Myocyte (in vitro differentiated cells): ENCODE measurements around the gene MYCBPAP. TPM values are rescaled to one million over a fixed set of nuclear protein-coding genes. Genes with fewer than 3 reads are reported as not detected.

ENCODE experiments used
- DNase-seq: peaks from one replicate; pipeline ENCODE4 v3.0.0-alpha.2; 2012; ENCODE audit warnings: low read depth
- total RNA-seq: library from RNA; depleted of rRNA; stranded (reverse); fragments of >200 nt; gene quantifications from 2 replicates; pipeline ENCODE4 v1.2.3, GENCODE V29; 2014

Gene MYCBPAP
- total RNA-seq, 1 donor from 2014 or later = 0.35 TPM

GRCh38 chr17:50535407-50535806 lies 27.2 kb downstream of the MYCBPAP start:
- DNase-seq = no peak

- no peak for DNase-seq
These were observed 28.7 kb downstream of the MYCBPAP start for GRCh38 chr17:50536683-50537646.

- no peak for DNase-seq
These were observed 29.7 kb downstream of the MYCBPAP start for GRCh38 chr17:50537721-50538548.

- DNase-seq = no peak
These were observed 30.5 kb downstream of the MYCBPAP start for GRCh38 chr17:50538549-50539410.

- peak; percentile 49 for DNase-seq
These were observed 31.7 kb downstream of the MYCBPAP start for GRCh38 chr17:50539762-50540559.

GRCh38 chr17:50540560-50541401 lies 32.5 kb downstream of the MYCBPAP start:
- no peak for DNase-seq

GRCh38 chr17:50541402-50541715 lies 33.1 kb downstream of the MYCBPAP start:
- DNase-seq = no peak

GRCh38 chr17:50541716-50542688 lies 33.8 kb downstream of the MYCBPAP start:
- peak; percentile 89 for DNase-seq

- no peak for DNase-seq
These were observed 34.8 kb downstream of the MYCBPAP start for GRCh38 chr17:50542795-50543774.

GRCh38 chr17:50544516-50544915 lies 36.3 kb downstream of the MYCBPAP start:
- DNase-seq = no peak

GRCh38 chr17:50545311-50545710 lies 37.1 kb downstream of the MYCBPAP start:
- DNase-seq = no peak

GRCh38 chr17:50546701-50547034 lies 38.4 kb downstream of the MYCBPAP start:
- DNase-seq = no peak

- peak; percentile 90 for DNase-seq
These were observed 38.9 kb downstream of the MYCBPAP start, which contains the start of gene SPATA20 for GRCh38 chr17:50547035-50547735. SPATA20 (plus strand) TSS chr17:50547174; CDS start chr17:50547209, 35 bp downstream.

GRCh38 chr17:50547736-50548083 lies 39.5 kb downstream of the MYCBPAP start:
- peak; percentile 85 for DNase-seq

- no peak for DNase-seq
These were observed 40.6 kb downstream of the MYCBPAP start for GRCh38 chr17:50548831-50549230.

- DNase-seq = no peak
These were observed 41.2 kb downstream of the MYCBPAP start for GRCh38 chr17:50549256-50549941.
